Activated B cell treated with CpG ODN at 0.5 μM for 24 hours (primary cell): ENCODE data around the gene COL12A1. TPM values are rescaled to one million over a fixed set of nuclear protein-coding genes. Genes with fewer than 3 reads are reported as not detected.

ENCODE experiments used
- ATAC-seq: fragments of 200-7000 bp; cut with Tn5 transposase; one replicate; pipeline ENCODE4 v1.10.0; 2021; ENCODE audit warnings: low read depth, mild to moderate bottlenecking, moderate library complexity
- CTCF ChIA-PET: fragments of 350-600 bp; sonication (Branson Sonifier 250); formaldehyde crosslinking; loops from one replicate; lab custom pipeline; 2021; ENCODE audit warnings: antibody characterized with exemption; lab: Charles Lee
- POLR2A ChIA-PET: fragments of 350-600 bp; sonication (Branson Sonifier 250); formaldehyde crosslinking; loops from one replicate; lab custom pipeline; 2021; ENCODE audit warnings: antibody characterized with exemption; lab: Charles Lee
- DNase-seq: peaks from one replicate; pipeline ENCODE4 v3.0.0; 2022
- H3K27ac Mint-ChIP-seq: one replicate; pipeline ENCODE4 v1.8.0; 2020; ENCODE audit warnings: mixed read lengths
- H3K27me3 Mint-ChIP-seq: one replicate; pipeline ENCODE4 v1.8.0; 2021; ENCODE audit warnings: mixed read lengths
- H3K36me3 Mint-ChIP-seq: one replicate; pipeline ENCODE4 v1.8.0; 2021; ENCODE audit warnings: low read depth, mixed read lengths
- H3K4me1 Mint-ChIP-seq: one replicate; pipeline ENCODE4 v1.8.0; 2021; ENCODE audit warnings: mixed read lengths
- H3K4me3 Mint-ChIP-seq: one replicate; pipeline ENCODE4 v1.8.0; 2020; ENCODE audit warnings: mild to moderate bottlenecking, mixed read lengths
- H3K9me3 Mint-ChIP-seq: one replicate; pipeline ENCODE4 v1.8.0; 2020; ENCODE audit warnings: mixed read lengths
- intact Hi-C: fragments of 100-400 bp; cut with micrococcal nuclease; formaldehyde crosslinking; loops from one replicate; pipeline ENCODE4 v1.15.1; 2024
- total RNA-seq: library from RNA; stranded (reverse); gene quantifications from 2 replicates; pipeline ENCODE4 v1.2.3, GENCODE V29; 2022
- TF ChIP-seq, protein P1 (sequence below): fragments of 200-600 bp; IDR thresholded peaks from one replicate; pipeline ENCODE4 v1.8.0; 2022; ENCODE audit warnings: antibody characterized with exemption, mild to moderate bottlenecking

The COL12A1 gene
- total RNA-seq, 1 donor from 2014 or later, result not detected

DNA sequence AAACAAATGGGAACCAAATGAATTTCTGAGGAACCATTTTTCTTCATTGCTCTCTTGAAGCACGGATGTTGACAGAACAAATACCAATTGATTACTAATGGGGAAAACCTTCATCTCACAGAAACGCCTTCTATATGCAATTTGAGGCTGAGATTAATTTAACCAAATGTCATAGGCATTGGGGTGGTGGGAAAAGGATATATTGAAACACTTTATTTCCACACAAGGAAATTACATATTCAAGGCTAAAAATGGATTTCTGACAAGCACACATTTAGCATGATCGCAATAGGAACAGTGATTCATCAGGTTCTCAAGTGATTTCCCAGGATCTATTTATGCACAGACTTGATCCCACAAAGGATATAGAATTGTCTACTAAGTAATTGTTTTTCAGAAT, 88.9 kb downstream of the COL12A1 start:
- Mint-ChIP-seq H3K27ac (no peak overlapping the region), H3K4me1 (no peaks in the 10 kb centered on the region), H3K27me3 (peaks cover 2% of the 10 kb centered on the region), H3K4me3 (no peak overlapping the region), H3K9me3 (no peaks in the 10 kb centered on the region), H3K36me3 (no peaks in the 10 kb centered on the region)
- TF ChIP-seq, protein P1, sequence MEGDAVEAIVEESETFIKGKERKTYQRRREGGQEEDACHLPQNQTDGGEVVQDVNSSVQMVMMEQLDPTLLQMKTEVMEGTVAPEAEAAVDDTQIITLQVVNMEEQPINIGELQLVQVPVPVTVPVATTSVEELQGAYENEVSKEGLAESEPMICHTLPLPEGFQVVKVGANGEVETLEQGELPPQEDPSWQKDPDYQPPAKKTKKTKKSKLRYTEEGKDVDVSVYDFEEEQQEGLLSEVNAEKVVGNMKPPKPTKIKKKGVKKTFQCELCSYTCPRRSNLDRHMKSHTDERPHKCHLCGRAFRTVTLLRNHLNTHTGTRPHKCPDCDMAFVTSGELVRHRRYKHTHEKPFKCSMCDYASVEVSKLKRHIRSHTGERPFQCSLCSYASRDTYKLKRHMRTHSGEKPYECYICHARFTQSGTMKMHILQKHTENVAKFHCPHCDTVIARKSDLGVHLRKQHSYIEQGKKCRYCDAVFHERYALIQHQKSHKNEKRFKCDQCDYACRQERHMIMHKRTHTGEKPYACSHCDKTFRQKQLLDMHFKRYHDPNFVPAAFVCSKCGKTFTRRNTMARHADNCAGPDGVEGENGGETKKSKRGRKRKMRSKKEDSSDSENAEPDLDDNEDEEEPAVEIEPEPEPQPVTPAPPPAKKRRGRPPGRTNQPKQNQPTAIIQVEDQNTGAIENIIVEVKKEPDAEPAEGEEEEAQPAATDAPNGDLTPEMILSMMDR, result no peak
- ChIA-PET CTCF (no interaction called here), POLR2A (no interaction called here)
- DNase-seq (no peak), ATAC-seq (no peak)
- intact Hi-C loops, result no loop called here

DNA sequence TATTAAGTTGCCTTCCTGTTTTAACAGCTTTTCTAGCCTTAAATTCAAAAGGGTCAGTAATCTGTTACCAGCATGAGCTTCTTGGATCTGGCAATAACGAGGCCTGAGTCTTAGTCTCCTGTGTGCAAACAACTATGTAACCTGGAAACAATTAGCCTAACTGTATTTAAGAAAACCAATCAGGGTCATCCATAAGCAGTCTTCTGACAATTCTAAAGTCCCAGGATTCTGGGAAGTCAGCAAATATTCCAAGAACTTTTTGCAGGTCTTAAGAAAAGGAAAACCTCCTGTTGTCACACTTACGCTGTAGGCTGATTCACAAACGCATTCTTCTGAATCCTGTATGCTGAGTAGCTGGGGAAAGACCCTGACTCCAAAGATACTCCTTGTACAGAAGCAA, 90.4 kb downstream of the COL12A1 start:
- TF ChIP-seq, protein P1, result no peak
- ATAC-seq, result no peak
- no peaks in the 10 kb centered on the region for H3K4me1 Mint-ChIP-seq
- H3K27me3 Mint-ChIP-seq, result peaks cover 2% of the 10 kb centered on the region
- DNase-seq, result no peak
- intact Hi-C loops, result no loop called here
- H3K9me3 Mint-ChIP-seq, result no peaks in the 10 kb centered on the region
- no peaks in the 10 kb centered on the region for H3K36me3 Mint-ChIP-seq
- CTCF ChIA-PET, result no interaction called here
- no peak overlapping the region for H3K27ac Mint-ChIP-seq
- H3K4me3 Mint-ChIP-seq, result no peak overlapping the region
- POLR2A ChIA-PET, result no interaction called here

GRCh38 chr6:75114806-75115205, 91.0 kb downstream of the COL12A1 start:
- ATAC-seq, result no peak
- ChIA-PET CTCF (no interaction called here), POLR2A (no interaction called here)
- intact Hi-C loops, result no loop called here
- TF ChIP-seq, protein P1, result no peak
- no peaks in the 10 kb centered on the region for H3K4me1 Mint-ChIP-seq
- no peak for DNase-seq
- H3K27ac Mint-ChIP-seq, result no peak overlapping the region
- no peak overlapping the region for H3K4me3 Mint-ChIP-seq
- no peaks in the 10 kb centered on the region for H3K9me3 Mint-ChIP-seq
- peaks cover 2% of the 10 kb centered on the region for H3K27me3 Mint-ChIP-seq
- H3K36me3 Mint-ChIP-seq, result no peaks in the 10 kb centered on the region

DNA sequence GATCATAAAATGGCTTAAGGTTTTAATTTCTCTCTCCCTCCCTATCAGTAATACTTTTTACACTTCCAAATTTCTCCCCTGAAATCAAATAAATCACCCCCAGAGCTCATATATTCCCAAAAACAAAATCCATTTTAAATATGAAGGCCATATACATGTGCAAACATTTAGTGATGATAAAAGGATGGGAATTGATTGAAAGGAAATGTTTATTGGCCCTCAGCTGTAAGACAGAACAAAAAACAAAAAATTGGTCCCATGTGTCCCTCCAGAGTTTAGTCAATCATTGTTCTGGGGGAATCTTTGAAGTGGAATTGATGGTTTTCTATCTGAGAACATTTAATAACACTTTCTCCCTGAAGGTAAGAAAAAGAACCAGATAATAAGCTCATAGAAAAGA, 91.7 kb downstream of the COL12A1 start:
- Mint-ChIP-seq H3K27ac (no peak overlapping the region), H3K27me3 (peaks cover 2% of the 10 kb centered on the region), H3K36me3 (no peaks in the 10 kb centered on the region), H3K4me3 (no peak overlapping the region), H3K9me3 (no peaks in the 10 kb centered on the region), H3K4me1 (no peaks in the 10 kb centered on the region)
- intact Hi-C loops, result no loop called here
- ChIA-PET POLR2A (no interaction called here), CTCF (no interaction called here)
- TF ChIP-seq, protein P1, result no peak
- DNase-seq (no peak), ATAC-seq (no peak)

DNA sequence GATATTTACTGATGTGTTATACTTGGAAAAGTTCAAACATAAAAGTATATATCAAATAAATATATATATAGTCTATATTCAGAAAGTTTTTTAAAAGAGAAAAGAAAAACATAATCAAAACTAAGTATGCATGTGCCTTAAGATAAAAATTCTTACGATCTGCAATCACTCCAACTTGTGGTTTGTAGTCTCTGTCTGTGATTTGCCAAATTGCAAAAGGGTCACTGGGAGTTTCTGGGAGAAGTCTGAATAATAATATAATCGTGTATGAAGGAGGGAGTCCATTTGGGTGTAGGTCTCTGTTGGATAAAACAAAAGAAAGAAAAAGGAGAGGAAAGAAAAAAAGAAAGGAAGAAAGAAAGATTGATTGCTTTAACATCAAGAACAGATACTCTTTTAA, 92.4 kb downstream of the COL12A1 start:
- CTCF ChIA-PET, result no interaction called here
- POLR2A ChIA-PET, result no interaction called here
- no peak overlapping the region for H3K4me3 Mint-ChIP-seq

More for the DNA sequence above, 92.4 kb downstream of the COL12A1 start:
- H3K9me3 Mint-ChIP-seq, result no peaks in the 10 kb centered on the region
- intact Hi-C loops, result no loop called here
- no peaks in the 10 kb centered on the region for H3K4me1 Mint-ChIP-seq
- DNase-seq, result no peak
- TF ChIP-seq, protein P1, result no peak
- no peaks in the 10 kb centered on the region for H3K36me3 Mint-ChIP-seq
- H3K27ac Mint-ChIP-seq, result no peak overlapping the region
- no peaks in the 10 kb centered on the region for H3K27me3 Mint-ChIP-seq
- ATAC-seq, result no peak
